IMR-90 (cell line): ENCODE measurements around the gene RARB. TPM values are rescaled to one million over a fixed set of nuclear protein-coding genes. Genes with fewer than 3 reads are reported as not detected.

ENCODE experiments used
- ATAC-seq: fragments of 200-7000 bp; cut with Tn5 transposase; 2 replicates; pipeline ENCODE4 v1.9.1; 2020; ENCODE audit warnings: low read depth, mild to moderate bottlenecking, moderate library complexity
- BruUV-seq: library from RNA; stranded (reverse); fragments of 400-500 nt; replicated peaks from 2 replicates; lab custom pipeline; 2021; lab: Mats Ljungman, UMichigan
- CTCF ChIA-PET: fragments of 300-600 bp; formaldehyde crosslinking; extraction: SDS; loops from one replicate; lab custom pipeline; 2021; ENCODE audit warnings: antibody characterized with exemption; lab: Yijun Ruan, JAX
- POLR2A ChIA-PET: fragments of 300-600 bp; sonication (Branson Sonifier 250); formaldehyde crosslinking; loops from one replicate; lab custom pipeline; 2022; ENCODE audit warnings: antibody characterized with exemption; ENCODE audit not compliant: unreplicated experiment; lab: Charles Lee
- DNase-seq: peaks from one replicate; pipeline ENCODE4 v3.0.0; 2013
- H2AFZ ChIP-seq: replicated peaks from 2 replicates; pipeline ENCODE3; 2013; ENCODE audit warnings: low read length, mild to moderate bottlenecking; ENCODE audit not compliant: poor library complexity
- H2AK5ac ChIP-seq: 2 replicates; pipeline ENCODE4 v1.6.1; 2013; ENCODE audit warnings: low read depth, low read length, inconsistent platforms
- H2AK9ac ChIP-seq: replicated peaks from 2 replicates; pipeline ENCODE3; 2013; ENCODE audit warnings: mild to moderate bottlenecking, low read depth, low read length, moderate library complexity; ENCODE audit not compliant: poor library complexity
- H2BK120ac ChIP-seq: 2 replicates; pipeline ENCODE4 v1.6.1; 2013; ENCODE audit warnings: low read depth, low read length, inconsistent platforms
- H2BK15ac ChIP-seq: 3 replicates; pipeline ENCODE4 v1.6.1; 2013; ENCODE audit warnings: low read depth, low read length, inconsistent platforms
- H2BK20ac ChIP-seq: 2 replicates; pipeline ENCODE4 v1.6.1; 2013; ENCODE audit warnings: low read depth, mild to moderate bottlenecking, inconsistent platforms, low read length, moderate library complexity
- H2BK5ac ChIP-seq: 2 replicates; pipeline ENCODE4 v1.6.1; 2013; ENCODE audit warnings: mild to moderate bottlenecking, low read depth, low read length, inconsistent platforms; ENCODE audit not compliant: poor library complexity, severe bottlenecking
- H3K14ac ChIP-seq: replicated peaks from 2 replicates; pipeline ENCODE4 v1.6.1; 2013; ENCODE audit warnings: low read depth, low read length, inconsistent platforms
- H3K18ac ChIP-seq: 2 replicates; pipeline ENCODE4 v1.6.1; 2013; ENCODE audit warnings: low read depth, low read length, control low read depth
- H3K23ac ChIP-seq: 2 replicates; pipeline ENCODE4 v1.6.1; 2013; ENCODE audit warnings: low read depth, low read length, inconsistent platforms
- H3K27ac ChIP-seq: 2 replicates; pipeline ENCODE4 v1.5.1; 2013; ENCODE audit warnings: mild to moderate bottlenecking, control low read depth, low read length; ENCODE audit not compliant: insufficient read depth
- H3K27me3 ChIP-seq: 2 replicates; pipeline ENCODE4 v1.6.1; 2013; ENCODE audit warnings: low read length; ENCODE audit not compliant: control insufficient read depth, insufficient read depth
- H3K36me3 ChIP-seq: 2 replicates; pipeline ENCODE4 v1.6.1; 2013; ENCODE audit warnings: low read length, mixed read lengths; ENCODE audit not compliant: control insufficient read depth, insufficient read depth
- H3K4ac ChIP-seq: 2 replicates; pipeline ENCODE4 v1.6.1; 2013; ENCODE audit warnings: low read depth, low read length, inconsistent platforms
- H3K4me1 ChIP-seq: 2 replicates; pipeline ENCODE4 v1.6.1; 2013; ENCODE audit warnings: low read length, mixed read lengths; ENCODE audit not compliant: control insufficient read depth, insufficient read depth
- H3K4me2 ChIP-seq: 2 replicates; pipeline ENCODE4 v1.6.1; 2013; ENCODE audit warnings: low read depth, mild to moderate bottlenecking, control low read depth, low read length, moderate library complexity
- H3K4me3 ChIP-seq: 2 replicates; pipeline ENCODE4 v1.5.1; 2013; ENCODE audit warnings: low read depth, mild to moderate bottlenecking, control low read depth, low read length, moderate library complexity; ENCODE audit not compliant: insufficient read depth
- H3K56ac ChIP-seq: 2 replicates; pipeline ENCODE4 v1.6.1; 2013; ENCODE audit warnings: low read length, inconsistent platforms; ENCODE audit not compliant: insufficient read depth; ENCODE audit errors: extremely low read depth
- H3K79me1 ChIP-seq, 2 experiments: 2 replicates each; pipeline ENCODE4 v1.6.1; 2013; ENCODE audit warnings: low read length in 2 of 2, inconsistent platforms in 1 of 2, low read depth in 1 of 2
- H3K9ac ChIP-seq: 2 replicates; pipeline ENCODE4 v1.6.1; 2013; ENCODE audit warnings: low read depth, low read length, control low read depth
- H3K9me1 ChIP-seq: 2 replicates; pipeline ENCODE4 v1.6.1; 2013; ENCODE audit warnings: low read length, inconsistent platforms; ENCODE audit not compliant: insufficient read depth
- H3K9me3 ChIP-seq: 2 replicates; pipeline ENCODE4 v1.6.1; 2013; ENCODE audit warnings: low read length; ENCODE audit not compliant: control insufficient read depth, insufficient read depth
- H4K20me1 ChIP-seq: 2 replicates; pipeline ENCODE4 v1.6.1; 2013; ENCODE audit warnings: low read length, inconsistent platforms; ENCODE audit not compliant: insufficient read depth
- H4K5ac ChIP-seq: 2 replicates; pipeline ENCODE4 v1.6.1; 2013; ENCODE audit warnings: mild to moderate bottlenecking, low read depth, low read length, control low read depth
- H4K8ac ChIP-seq, 2 experiments: 2 replicates each; pipeline ENCODE4 v1.6.1; 2013; ENCODE audit warnings: low read depth in 2 of 2, low read length in 2 of 2, control low read depth in 1 of 2, inconsistent platforms in 1 of 2
- H4K91ac ChIP-seq: 2 replicates; pipeline ENCODE4 v1.6.1; 2013; ENCODE audit warnings: low read depth, low read length, inconsistent platforms; ENCODE audit not compliant: insufficient read depth
- BHLHE40 ChIP-seq: fragments of 150-350 bp; IDR thresholded peaks from 2 replicates; pipeline ENCODE4 v1.6.1; 2016; ENCODE audit warnings: mild to moderate bottlenecking, low read depth, low read length
- CEBPB ChIP-seq: IDR thresholded peaks from 2 replicates; pipeline ENCODE4 v1.6.1; 2012; ENCODE audit warnings: low read depth, low read length, improper control_type of control experiment
- CHD1 ChIP-seq: IDR thresholded peaks from 2 replicates; pipeline ENCODE4 v1.6.1; 2012; ENCODE audit warnings: low read depth, low read length, improper control_type of control experiment
- ELK1 ChIP-seq: fragments of 150-350 bp; IDR thresholded peaks from 2 replicates; pipeline ENCODE4 v1.6.1; 2016; ENCODE audit warnings: low read depth, mild to moderate bottlenecking, low read length, moderate library complexity, borderline replicate concordance
- FOS ChIP-seq: fragments of 150-350 bp; IDR thresholded peaks from 2 replicates; pipeline ENCODE4 v1.6.1; 2016; ENCODE audit warnings: low read depth, low read length
- MAFK ChIP-seq: IDR thresholded peaks from 2 replicates; pipeline ENCODE4 v1.6.1; 2012; ENCODE audit warnings: low read depth, low read length, improper control_type of control experiment
- MAZ ChIP-seq: IDR thresholded peaks from 2 replicates; pipeline ENCODE4 v1.6.1; 2012; ENCODE audit warnings: low read depth, mild to moderate bottlenecking, low read length, improper control_type of control experiment, moderate library complexity, borderline replicate concordance
- MXI1 ChIP-seq: IDR thresholded peaks from 2 replicates; pipeline ENCODE4 v1.6.1; 2012; ENCODE audit warnings: low read depth, mild to moderate bottlenecking, low read length, moderate library complexity, borderline replicate concordance
- NFE2L2 ChIP-seq: fragments of 150-350 bp; IDR thresholded peaks from 2 replicates; pipeline ENCODE4 v1.6.1; 2016; ENCODE audit warnings: low read depth, mild to moderate bottlenecking, low read length
- POLR2A ChIP-seq: IDR thresholded peaks from 2 replicates; pipeline ENCODE4 v1.6.1; 2012; ENCODE audit warnings: mild to moderate bottlenecking, low read depth, low read length
- RAD21 ChIP-seq: IDR thresholded peaks from 2 replicates; pipeline ENCODE4 v1.6.1; 2012; ENCODE audit warnings: low read length, improper control_type of control experiment
- RCOR1 ChIP-seq: IDR thresholded peaks from 2 replicates; pipeline ENCODE4 v1.6.1; 2012; ENCODE audit warnings: mild to moderate bottlenecking, low read length, improper control_type of control experiment; ENCODE audit not compliant: insufficient replicate concordance
- SMC3 ChIP-seq: fragments of 150-350 bp; IDR thresholded peaks from 2 replicates; pipeline ENCODE4 v1.6.1; 2016; ENCODE audit warnings: low read depth, mild to moderate bottlenecking, antibody characterized with exemption, low read length, moderate library complexity
- USF2 ChIP-seq: fragments of 150-350 bp; IDR thresholded peaks from 2 replicates; pipeline ENCODE4 v1.6.1; 2017; ENCODE audit warnings: mild to moderate bottlenecking, antibody characterized with exemption, low read length, low read depth
- WGBS, 2 experiments: methylation state at CpG; one replicate each; pipeline versions ENCODE4 v1.1.5 to v1.1.7; 2013; ENCODE audit warnings: missing lambda C conversion rate in 2 of 2; ENCODE audit not compliant: insufficient read length in 1 of 2; ENCODE audit errors: extremely low coverage in 2 of 2; 5-methylcytosine and 5-hydroxymethylcytosine counted together
- dilution Hi-C: fragments of 300-500 bp; cut with HindIII; formaldehyde crosslinking; loops from one replicate; pipeline ENCODE4 v1.14.3; 2018; ENCODE audit warnings: low sequenced_read_pairs; ENCODE audit not compliant: unreplicated experiment
- in situ Hi-C: fragments of 300-500 bp; cut with MboI; formaldehyde crosslinking; loops from 3 replicates; pipeline ENCODE4 v1.14.3; 2019; ENCODE audit warnings: low sequenced_read_pairs, inconsistent platforms, mixed read lengths
- intact Hi-C: fragments of 100-400 bp; cut with micrococcal nuclease; formaldehyde crosslinking; loops from 2 replicates; pipeline ENCODE4 v1.10.0; 2022
- polyA plus RNA-seq, 3 experiments: library from polyadenylated mRNA; depleted of rRNA; stranded (reverse); fragments of >200 nt; gene quantifications; 2 replicates each; pipeline ENCODE4 v1.2.3, GENCODE V29; 2012; ENCODE audit warnings: low replicate concordance in 1 of 3
- total RNA-seq: library from RNA; depleted of rRNA; stranded (reverse); fragments of >200 nt; gene quantifications from 2 replicates; pipeline ENCODE4 v1.2.3, GENCODE V29; 2012
- TF ChIP-seq, protein P1 (sequence below): conservative IDR thresholded peaks from 2 replicates; pipeline ENCODE4 v1.5.1; 2012; ENCODE audit warnings: mild to moderate bottlenecking, low read depth, low read length, improper control_type of control experiment

RARB gene
- total and polyA plus RNA-seq, 2 of the 4 experiments (the other 2 are of a cell fraction): 0.53 to 1.4 TPM

DNA sequence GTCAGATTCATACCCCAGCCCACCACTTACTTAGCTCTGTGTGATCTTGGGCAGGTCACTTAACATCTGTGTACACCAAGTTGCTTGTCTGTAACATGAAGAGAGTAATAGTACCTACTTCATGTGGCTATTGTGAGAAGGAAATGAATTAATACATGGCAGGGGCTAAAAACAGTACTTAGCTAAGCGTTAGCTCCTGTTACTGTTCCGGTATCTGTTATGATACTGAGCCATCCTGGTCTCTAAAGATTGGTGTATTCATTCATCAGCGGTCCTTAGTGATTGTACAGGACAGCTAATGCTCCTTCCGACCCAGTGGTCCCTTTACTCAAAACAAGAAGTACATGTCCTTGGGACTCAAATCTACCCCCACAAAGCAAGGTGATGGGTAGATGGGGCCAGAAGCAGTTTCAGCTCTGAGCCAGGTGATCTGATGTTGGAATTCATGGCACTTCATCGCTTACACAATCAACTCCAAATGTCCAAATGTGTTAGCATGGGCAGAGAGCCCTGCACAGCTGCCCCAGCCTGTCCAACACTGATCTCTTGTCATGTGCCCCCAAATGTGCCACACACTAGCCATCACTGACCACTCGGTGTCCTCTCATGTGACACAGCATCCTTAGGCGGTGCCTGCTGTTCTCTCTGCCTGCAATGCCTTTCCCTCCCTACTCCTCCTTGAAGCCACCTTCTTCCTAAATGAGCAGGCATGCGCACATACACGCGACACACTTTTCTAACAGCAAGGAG lies 84.1 kb downstream of the RARB start:
- CTCF ChIA-PET: no interaction called here
- Histone ChIP-seq H2AK9ac (no peak overlapping the region), H3K79me1 (no peaks in the 10 kb centered on the region), H2BK5ac (no peak overlapping the region), H3K4me3 (no peak overlapping the region), H4K8ac (no peak overlapping the region), H3K36me3 (no peaks in the 10 kb centered on the region), H3K9me3 (no peaks in the 10 kb centered on the region), H2AK5ac (no peak overlapping the region), H3K14ac (no peak overlapping the region), H4K20me1 (no peaks in the 10 kb centered on the region), H3K18ac (no peak overlapping the region), H2BK120ac (no peak overlapping the region), H2AFZ (no peak overlapping the region), H3K27ac (no peak overlapping the region), H3K56ac (no peak overlapping the region), H3K23ac (no peak overlapping the region), H4K91ac (no peak overlapping the region), H2BK20ac (no peak overlapping the region), H3K9me1 (no peaks in the 10 kb centered on the region), H3K4ac (no peak overlapping the region), H3K27me3 (no peaks in the 10 kb centered on the region), H4K5ac (no peak overlapping the region), H3K9ac (no peak overlapping the region), H3K4me2 (no peak overlapping the region), H3K4me1 (no peaks in the 10 kb centered on the region), H2BK15ac (no peak overlapping the region)
- no TSS peak for BruUV-seq
- no peak for ATAC-seq
- POLR2A ChIA-PET: no interaction called here
- TF ChIP-seq CEBPB: no peak
- TF ChIP-seq MXI1: no peak
- no peak for TF ChIP-seq RCOR1
- TF ChIP-seq, protein P1, sequence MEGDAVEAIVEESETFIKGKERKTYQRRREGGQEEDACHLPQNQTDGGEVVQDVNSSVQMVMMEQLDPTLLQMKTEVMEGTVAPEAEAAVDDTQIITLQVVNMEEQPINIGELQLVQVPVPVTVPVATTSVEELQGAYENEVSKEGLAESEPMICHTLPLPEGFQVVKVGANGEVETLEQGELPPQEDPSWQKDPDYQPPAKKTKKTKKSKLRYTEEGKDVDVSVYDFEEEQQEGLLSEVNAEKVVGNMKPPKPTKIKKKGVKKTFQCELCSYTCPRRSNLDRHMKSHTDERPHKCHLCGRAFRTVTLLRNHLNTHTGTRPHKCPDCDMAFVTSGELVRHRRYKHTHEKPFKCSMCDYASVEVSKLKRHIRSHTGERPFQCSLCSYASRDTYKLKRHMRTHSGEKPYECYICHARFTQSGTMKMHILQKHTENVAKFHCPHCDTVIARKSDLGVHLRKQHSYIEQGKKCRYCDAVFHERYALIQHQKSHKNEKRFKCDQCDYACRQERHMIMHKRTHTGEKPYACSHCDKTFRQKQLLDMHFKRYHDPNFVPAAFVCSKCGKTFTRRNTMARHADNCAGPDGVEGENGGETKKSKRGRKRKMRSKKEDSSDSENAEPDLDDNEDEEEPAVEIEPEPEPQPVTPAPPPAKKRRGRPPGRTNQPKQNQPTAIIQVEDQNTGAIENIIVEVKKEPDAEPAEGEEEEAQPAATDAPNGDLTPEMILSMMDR: no peak
- no peak for TF ChIP-seq MAZ
- TF ChIP-seq POLR2A: no peak
- TF ChIP-seq MAFK: no peak
- TF ChIP-seq FOS: no peak
- TF ChIP-seq NFE2L2: no peak
- no peak for TF ChIP-seq ELK1
- no peak for TF ChIP-seq RAD21
- no peak for TF ChIP-seq BHLHE40
- TF ChIP-seq CHD1: no peak
- no peak for TF ChIP-seq SMC3
- no peak for TF ChIP-seq USF2
- 60% methylated on average over 4 of the region's 10 CpGs; no CpG with 5 or more reads in 1 of the 2 experiments for WGBS, 2 experiments
- DNase-seq: no peak
- in situ Hi-C loops: no loop called here
- intact Hi-C loops: no loop called here
- dilution Hi-C loops: no loop called here
